Activated naive CD8-positive, alpha-beta T cell treated with anti-CD3 and anti-CD28 coated beads, Interleukin-2, amount 10 ng/mL, durations not matched to agents 7 days and 5 days (primary cell): Measurements from ENCODE around the gene COMTD1. TPM values are rescaled to one million over a fixed set of nuclear protein-coding genes. Genes with fewer than 3 reads are reported as not detected.
"Not testable (repeated sequence)": the region's sequence is repeated elsewhere in the genome, so short reads cannot be mapped to it uniquely, and the experiment has no call there.

Experiments used
- ATAC-seq: fragments of 150-1000 bp; cut with Tn5 transposase; one replicate; pipeline ENCODE4 v1.10.0; 2021; ENCODE audit warnings: low read depth, moderate library complexity
- POLR2A ChIA-PET: fragments of 350-600 bp; sonication (Branson Sonifier 250); formaldehyde crosslinking; loops from one replicate; lab custom pipeline; 2021; ENCODE audit warnings: antibody characterized with exemption; lab: Charles Lee
- DNase-seq: peaks from one replicate; pipeline ENCODE4 v3.0.0; 2021
- H3K27ac Mint-ChIP-seq: one replicate; pipeline ENCODE4 v1.8.0; 2022; ENCODE audit warnings: mild to moderate bottlenecking, mixed read lengths
- H3K27me3 Mint-ChIP-seq: one replicate; pipeline ENCODE4 v1.8.0; 2022; ENCODE audit warnings: mild to moderate bottlenecking, moderate library complexity, mixed read lengths
- H3K36me3 Mint-ChIP-seq: one replicate; pipeline ENCODE4 v1.8.0; 2021; ENCODE audit warnings: mild to moderate bottlenecking, mixed read lengths
- H3K4me1 Mint-ChIP-seq: one replicate; pipeline ENCODE4 v1.8.0; 2021; ENCODE audit warnings: mixed read lengths
- H3K4me3 Mint-ChIP-seq: one replicate; pipeline ENCODE4 v1.8.0; 2022; ENCODE audit warnings: mild to moderate bottlenecking, moderate library complexity, mixed read lengths
- H3K9me3 Mint-ChIP-seq: one replicate; pipeline ENCODE4 v1.8.0; 2021; ENCODE audit warnings: mixed read lengths
- total RNA-seq, 2 experiments: library from RNA; stranded (reverse); gene quantifications; one replicate each; pipeline ENCODE4 v1.2.3, GENCODE V29; 2021

Gene COMTD1
- total RNA-seq, 2 experiments from 2014 or later: 40.8 to 42.3 TPM

DNA sequence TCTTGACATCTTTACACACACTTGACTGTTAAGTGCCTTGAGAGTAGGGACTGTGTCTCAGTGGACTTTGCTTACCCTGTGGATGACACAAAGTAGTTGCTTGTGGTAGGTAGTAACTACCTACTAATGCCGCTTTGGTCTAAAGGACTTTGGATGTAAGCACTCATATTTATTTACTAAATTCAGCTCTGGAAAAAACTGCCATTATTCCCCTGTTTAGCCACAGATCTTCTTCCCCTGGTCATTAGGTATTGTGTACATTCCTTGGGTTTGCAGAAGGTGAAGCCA is 28.0 kb downstream of the COMTD1 start:
- POLR2A ChIA-PET: no interaction called here
- H3K4me1 Mint-ChIP-seq: peaks cover 26% of the 10 kb centered on the region
- H3K9me3 Mint-ChIP-seq: no peaks in the 10 kb centered on the region
- DNase-seq (no peak), ATAC-seq (no peak)
- no peak overlapping the region for H3K27ac Mint-ChIP-seq
- no peaks in the 10 kb centered on the region for H3K27me3 Mint-ChIP-seq
- H3K36me3 Mint-ChIP-seq: peaks cover 13% of the 10 kb centered on the region
- H3K4me3 Mint-ChIP-seq: no peak overlapping the region

DNA sequence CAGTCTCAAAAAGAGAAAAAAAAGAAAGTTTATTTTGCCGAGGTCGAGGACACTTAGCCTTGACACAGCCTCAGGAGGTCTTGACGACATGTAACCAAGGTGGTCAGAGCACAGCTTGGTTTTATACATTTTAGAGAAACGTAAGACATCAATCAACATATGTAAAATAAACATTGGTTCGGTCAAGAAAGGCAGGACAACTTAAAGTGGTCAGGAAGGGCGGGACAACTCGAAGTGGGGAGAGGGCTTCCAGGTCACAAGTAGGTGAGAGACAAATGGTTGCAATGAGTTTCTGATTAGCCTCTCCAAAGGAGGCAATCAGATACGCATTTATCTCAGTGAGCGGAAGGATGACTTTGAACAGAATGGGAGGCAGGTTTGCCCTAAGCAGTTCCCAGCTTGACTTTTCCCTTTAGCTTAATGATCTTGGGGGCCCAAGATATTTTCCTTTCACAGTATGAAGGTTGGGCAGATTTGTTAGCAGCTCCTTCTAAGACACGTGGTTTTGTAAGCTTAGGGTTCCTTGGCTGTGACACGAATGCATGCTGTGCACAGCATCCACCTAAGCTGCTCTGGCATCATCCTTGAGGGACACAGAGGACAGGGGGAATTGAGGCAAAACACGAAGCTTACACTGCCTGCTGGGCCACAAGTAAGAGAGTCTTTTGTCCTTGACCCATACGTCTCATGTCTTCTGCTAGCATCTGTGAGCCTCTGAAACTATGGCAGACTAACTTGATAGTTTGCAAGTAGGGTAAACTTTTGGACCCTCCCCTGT is 28.5 kb downstream of the COMTD1 start:
- Mint-ChIP-seq H3K4me1 (peaks cover 21% of the 10 kb centered on the region), H3K36me3 (peaks cover 8% of the 10 kb centered on the region), H3K27ac (no peak overlapping the region), H3K27me3 (no peaks in the 10 kb centered on the region), H3K9me3 (no peaks in the 10 kb centered on the region), H3K4me3 (no peak overlapping the region)
- DNase-seq: no peak
- ATAC-seq: no peak
- POLR2A ChIA-PET: interaction anchor here (1.8 kb wide), 1 partner anchor 27 kb away, joined by 10 read pairs; no protein-coding TSS in a partner anchor

DNA sequence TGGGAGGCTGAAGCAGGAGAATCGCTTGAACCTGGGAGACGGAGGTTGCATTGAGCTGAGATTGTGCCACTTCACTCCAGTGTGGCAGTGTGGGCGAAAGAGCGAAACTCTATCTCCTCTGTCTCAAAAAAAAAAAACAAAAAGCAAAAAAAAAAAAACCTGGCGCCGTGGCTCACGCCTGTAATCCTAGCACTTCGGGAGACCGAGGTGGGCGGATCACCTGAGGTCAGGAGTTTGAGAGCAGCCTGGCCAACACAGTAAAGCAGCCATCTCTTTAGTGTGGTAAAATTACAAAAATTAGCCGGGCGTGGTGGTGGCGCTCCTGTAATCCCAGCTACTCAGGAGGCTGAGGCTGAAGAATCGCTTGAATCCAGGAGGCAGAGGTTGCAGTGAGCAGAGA is 29.1 kb downstream of the COMTD1 start:
- not testable (repeated sequence) for H3K36me3 Mint-ChIP-seq, DNase-seq, H3K27ac Mint-ChIP-seq, ATAC-seq, H3K4me3 Mint-ChIP-seq, H3K9me3 Mint-ChIP-seq, H3K27me3 Mint-ChIP-seq
- peaks cover 20% of the 10 kb centered on the region for H3K4me1 Mint-ChIP-seq
- POLR2A ChIA-PET: interaction anchor here (1.8 kb wide), 1 partner anchor 28 kb away, joined by 10 read pairs; no protein-coding TSS in a partner anchor

DNA sequence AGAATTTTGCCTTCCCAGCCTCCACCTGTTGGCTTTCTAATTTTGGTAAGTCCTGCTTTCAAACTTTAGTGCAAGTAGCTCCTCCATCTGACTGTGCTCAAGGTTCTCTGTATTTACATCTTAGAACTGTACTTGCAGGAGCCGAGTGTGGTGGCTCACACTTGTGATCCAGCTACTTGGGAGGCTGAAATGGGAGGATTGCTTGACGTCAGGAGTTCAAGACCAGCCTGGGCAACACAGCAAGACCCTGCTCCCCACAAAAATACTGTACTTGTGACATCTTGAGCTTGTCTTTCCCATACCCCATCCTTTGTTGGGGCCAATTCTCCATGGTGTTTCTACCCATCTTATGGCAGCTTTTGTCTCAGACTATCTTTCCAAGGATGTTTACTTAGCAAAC is 29.8 kb downstream of the COMTD1 start:
- Mint-ChIP-seq H3K27me3 (no peaks in the 10 kb centered on the region), H3K4me1 (peaks cover 18% of the 10 kb centered on the region), H3K27ac (no peak overlapping the region), H3K9me3 (no peaks in the 10 kb centered on the region), H3K4me3 (no peak overlapping the region), H3K36me3 (no peaks in the 10 kb centered on the region)
- POLR2A ChIA-PET: interaction anchor here (0.6 to 1.8 kb wide), 2 partner anchors 10 to 28 kb away, joined by 4 to 10 read pairs; no protein-coding TSS in a partner anchor
- ATAC-seq: no peak
- no peak for DNase-seq

DNA sequence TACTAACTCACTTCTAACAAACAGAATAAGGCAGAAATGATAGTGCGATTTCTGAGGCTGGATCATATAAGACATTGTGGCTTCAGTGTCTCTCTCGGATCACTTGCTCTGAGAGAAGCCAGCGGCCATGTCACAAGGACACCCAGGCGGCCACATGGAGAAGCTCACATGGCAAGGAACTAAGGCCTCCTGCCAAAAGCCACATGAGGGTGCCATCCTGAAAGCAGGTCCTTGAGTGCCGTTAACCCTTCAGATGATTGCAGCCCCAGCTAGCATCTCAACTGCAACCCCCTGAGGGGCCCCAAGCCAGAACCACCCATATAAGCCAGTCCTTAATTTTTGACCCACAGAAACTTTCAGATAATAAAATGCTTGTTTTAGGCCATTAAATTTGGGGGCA is 32.0 kb downstream of the COMTD1 start:
- no peaks in the 10 kb centered on the region for H3K27me3 Mint-ChIP-seq
- H3K4me1 Mint-ChIP-seq: peaks cover 16% of the 10 kb centered on the region
- no peak overlapping the region for H3K27ac Mint-ChIP-seq
- DNase-seq: no peak
- no peak overlapping the region for H3K4me3 Mint-ChIP-seq
- ATAC-seq: no peak
- POLR2A ChIA-PET: interaction anchor here (0.8 kb wide), 1 partner anchor 13 kb away, joined by 4 read pairs; no protein-coding TSS in a partner anchor
- no peaks in the 10 kb centered on the region for H3K36me3 Mint-ChIP-seq
- H3K9me3 Mint-ChIP-seq: no peaks in the 10 kb centered on the region

DNA sequence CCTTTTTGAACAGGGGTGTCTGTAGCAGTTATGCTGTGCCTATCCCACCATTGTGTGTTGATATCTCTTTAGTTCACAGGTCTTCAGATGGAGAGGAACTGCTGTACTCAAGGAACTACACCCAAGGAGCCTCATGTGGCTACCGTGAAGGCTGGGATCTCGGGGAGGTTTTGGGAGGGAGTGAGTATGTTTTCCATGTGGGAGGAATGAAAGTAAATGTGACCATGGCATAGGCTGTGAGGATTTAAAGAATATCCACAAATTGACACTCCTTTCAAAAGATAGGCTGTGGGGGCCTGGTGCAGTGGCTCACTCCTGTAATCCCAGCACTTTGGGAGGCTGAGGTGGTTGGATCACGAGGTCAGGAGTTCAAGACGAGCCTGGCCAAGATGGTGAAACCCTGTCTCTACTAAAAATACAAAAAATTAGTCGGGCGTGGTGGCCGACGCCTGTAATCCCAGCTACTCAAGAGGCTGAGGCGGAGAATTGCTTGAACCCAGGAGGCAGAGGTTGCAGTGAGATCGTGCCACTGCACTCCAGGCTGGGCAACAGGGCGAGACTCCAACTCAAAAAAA is 32.6 kb downstream of the COMTD1 start:
- not testable (repeated sequence) for DNase-seq, H3K4me3 Mint-ChIP-seq, H3K27me3 Mint-ChIP-seq, H3K9me3 Mint-ChIP-seq, ATAC-seq, H3K36me3 Mint-ChIP-seq
- Mint-ChIP-seq H3K4me1 (peaks cover 12% of the 10 kb centered on the region), H3K27ac (peak overlapping the region; percentile 42)
- POLR2A ChIA-PET: interaction anchor here (0.8 kb wide), 1 partner anchor 13 kb away, joined by 4 read pairs; no protein-coding TSS in a partner anchor

DNA sequence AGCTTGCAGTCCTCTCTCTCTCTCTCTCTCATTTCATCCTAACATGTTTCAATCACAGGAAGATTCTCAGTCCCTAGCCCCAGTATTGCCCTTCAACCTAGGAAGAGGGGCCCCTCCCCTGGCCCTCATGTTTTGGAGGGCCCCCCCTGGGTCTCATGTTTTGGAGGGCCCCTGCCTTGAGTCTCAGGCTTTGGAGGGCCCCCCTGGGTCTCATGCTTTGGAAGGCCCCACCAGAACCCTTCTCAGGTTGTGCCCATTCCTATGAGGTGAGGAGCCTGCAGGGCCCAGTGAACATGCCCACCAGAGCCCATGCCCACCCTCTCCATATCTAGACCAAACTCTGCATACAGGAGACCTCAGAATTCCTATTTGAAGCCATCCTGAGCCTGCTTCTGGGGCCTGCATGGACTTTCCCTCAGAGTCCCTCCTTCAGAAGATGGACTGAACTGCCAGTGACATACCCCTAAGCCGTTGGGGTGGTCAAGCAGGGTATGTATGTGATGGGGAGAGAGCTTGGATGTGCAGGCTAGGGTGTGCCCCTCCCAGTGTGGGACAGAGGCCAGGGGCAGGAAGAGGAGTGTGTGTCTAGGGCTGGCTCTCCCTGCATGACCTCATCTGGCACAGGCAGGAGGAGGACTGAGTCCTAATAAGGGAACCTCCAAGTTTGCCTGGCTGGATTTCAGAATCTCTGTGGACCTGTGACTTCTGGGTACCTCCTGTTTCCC is 33.3 kb downstream of the COMTD1 start:
- Mint-ChIP-seq H3K4me1 (peaks cover 11% of the 10 kb centered on the region), H3K9me3 (no peaks in the 10 kb centered on the region), H3K36me3 (no peaks in the 10 kb centered on the region), H3K4me3 (no peak overlapping the region), H3K27me3 (no peaks in the 10 kb centered on the region), H3K27ac (no peak overlapping the region)
- ATAC-seq (no peak), DNase-seq (no peak)
- POLR2A ChIA-PET: no interaction called here

DNA sequence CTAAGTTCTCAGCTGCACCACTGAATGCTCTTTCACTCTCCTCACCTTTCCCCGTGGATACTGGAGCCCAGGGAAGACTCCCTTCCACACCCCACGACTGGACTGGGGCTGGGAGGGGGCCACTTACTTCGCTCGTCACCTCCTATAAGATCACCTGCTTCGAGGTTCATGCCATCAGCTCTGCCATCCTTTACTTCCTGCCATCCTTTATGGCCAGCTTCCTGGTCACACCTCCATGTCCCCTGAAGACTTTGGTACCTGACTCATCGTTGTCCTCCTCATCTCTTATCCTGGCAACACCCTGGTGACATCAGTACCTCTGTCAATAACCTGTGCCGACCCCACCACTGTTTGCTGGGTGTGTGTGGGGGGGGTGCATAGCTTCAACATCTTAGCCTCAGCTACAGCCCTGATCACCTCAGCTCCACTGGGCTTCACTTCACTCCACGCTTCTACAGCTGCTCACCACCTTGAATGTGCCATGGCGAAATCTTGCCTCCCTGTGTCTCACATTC is 33.9 kb downstream of the COMTD1 start:
- POLR2A ChIA-PET: no interaction called here
- no peak for DNase-seq

DNA sequence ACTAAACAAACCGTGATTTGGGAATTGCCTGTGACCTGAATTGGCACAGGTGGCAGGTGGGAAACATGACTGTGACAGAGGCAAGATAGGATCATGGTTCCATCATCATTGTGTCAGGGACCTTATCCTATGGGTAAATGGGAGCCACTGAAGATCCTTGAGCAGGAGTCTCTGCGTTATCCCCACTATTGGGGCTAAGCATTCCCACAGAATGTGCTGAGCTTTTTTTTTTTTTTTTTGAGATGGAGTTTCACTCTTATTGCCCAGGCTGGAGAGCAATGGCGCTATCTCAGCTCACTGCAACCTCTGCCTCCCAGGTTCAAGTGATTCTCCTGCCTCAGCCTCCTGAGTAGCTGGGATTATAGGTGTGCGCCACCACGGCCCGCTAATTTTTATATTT is 35.8 kb downstream of the COMTD1 start:
- H3K36me3 Mint-ChIP-seq, H3K27ac Mint-ChIP-seq, H3K27me3 Mint-ChIP-seq, H3K9me3 Mint-ChIP-seq, ATAC-seq, H3K4me3 Mint-ChIP-seq, DNase-seq, H3K4me1 Mint-ChIP-seq: not testable (repeated sequence)
- POLR2A ChIA-PET: interaction anchor here (1.6 kb wide), 1 partner anchor 35 kb away, joined by 4 read pairs; no protein-coding TSS in a partner anchor

More for the DNA sequence above, 33.9 kb downstream of the COMTD1 start:
- Mint-ChIP-seq H3K36me3 (no peaks in the 10 kb centered on the region), H3K4me1 (peaks cover 11% of the 10 kb centered on the region), H3K27ac (no peak overlapping the region), H3K27me3 (no peaks in the 10 kb centered on the region), H3K9me3 (no peaks in the 10 kb centered on the region), H3K4me3 (no peak overlapping the region)
- ATAC-seq: no peak

DNA sequence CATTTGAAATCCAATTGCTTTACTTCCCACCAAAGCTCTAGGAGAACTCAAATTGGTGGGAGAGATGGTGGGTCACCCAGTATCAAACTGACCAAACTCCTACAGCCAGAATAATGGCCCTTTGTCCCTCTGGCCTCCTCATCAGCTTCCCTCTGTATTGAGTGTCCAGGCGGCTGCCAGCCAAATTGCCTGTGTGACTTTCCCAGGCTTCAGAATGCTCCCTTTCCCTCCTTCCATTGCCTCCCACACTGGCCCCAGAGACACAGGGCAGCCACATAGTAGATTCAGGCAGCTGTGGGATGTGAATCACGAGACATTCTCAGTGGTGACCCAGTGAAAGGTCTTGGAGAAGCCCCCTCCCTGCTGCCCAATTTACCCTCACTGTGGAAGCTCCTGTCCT is 37.9 kb downstream of the COMTD1 start:
- DNase-seq (no peak), ATAC-seq (no peak)
- Mint-ChIP-seq H3K4me1 (peaks cover 9% of the 10 kb centered on the region), H3K27me3 (no peaks in the 10 kb centered on the region), H3K9me3 (no peaks in the 10 kb centered on the region), H3K4me3 (no peak overlapping the region), H3K36me3 (peaks cover 6% of the 10 kb centered on the region), H3K27ac (peak overlapping the region; percentile 28)
- POLR2A ChIA-PET: interaction anchor here (1.1 to 3.7 kb wide), 2 partner anchors 13 to 37 kb away, joined by 3 to 20 read pairs; partner anchors contain the start of gene VDAC2

DNA sequence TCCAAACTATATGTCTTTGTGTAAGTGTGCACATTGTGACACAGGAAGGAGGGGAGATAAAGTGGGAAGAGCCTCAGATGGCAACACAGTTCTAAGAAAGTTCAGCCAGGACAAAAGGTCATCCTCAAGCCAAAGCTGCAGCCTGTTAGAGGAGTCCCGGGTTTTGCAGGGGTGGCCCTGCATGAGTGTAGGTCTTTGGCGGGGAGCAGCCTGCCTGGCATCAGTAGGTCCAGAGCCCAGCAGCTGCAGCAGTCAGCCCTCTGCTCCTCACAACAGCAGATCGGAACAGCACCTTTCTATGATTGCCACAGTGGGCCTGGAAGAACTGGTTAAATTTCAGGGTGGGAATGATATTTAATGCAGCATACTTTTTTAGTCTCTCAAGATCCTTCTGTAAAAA is 38.7 kb downstream of the COMTD1 start:
- Mint-ChIP-seq H3K27ac (no peak overlapping the region), H3K4me3 (no peak overlapping the region), H3K4me1 (peaks cover 8% of the 10 kb centered on the region), H3K36me3 (peaks cover 6% of the 10 kb centered on the region), H3K9me3 (no peaks in the 10 kb centered on the region), H3K27me3 (no peaks in the 10 kb centered on the region)
- DNase-seq (no peak), ATAC-seq (no peak)
- POLR2A ChIA-PET: interaction anchor here (0.7 to 3.7 kb wide), 3 partner anchors 10 to 37 kb away, joined by 3 to 20 read pairs (median 6); partner anchors contain the start of gene VDAC2

DNA sequence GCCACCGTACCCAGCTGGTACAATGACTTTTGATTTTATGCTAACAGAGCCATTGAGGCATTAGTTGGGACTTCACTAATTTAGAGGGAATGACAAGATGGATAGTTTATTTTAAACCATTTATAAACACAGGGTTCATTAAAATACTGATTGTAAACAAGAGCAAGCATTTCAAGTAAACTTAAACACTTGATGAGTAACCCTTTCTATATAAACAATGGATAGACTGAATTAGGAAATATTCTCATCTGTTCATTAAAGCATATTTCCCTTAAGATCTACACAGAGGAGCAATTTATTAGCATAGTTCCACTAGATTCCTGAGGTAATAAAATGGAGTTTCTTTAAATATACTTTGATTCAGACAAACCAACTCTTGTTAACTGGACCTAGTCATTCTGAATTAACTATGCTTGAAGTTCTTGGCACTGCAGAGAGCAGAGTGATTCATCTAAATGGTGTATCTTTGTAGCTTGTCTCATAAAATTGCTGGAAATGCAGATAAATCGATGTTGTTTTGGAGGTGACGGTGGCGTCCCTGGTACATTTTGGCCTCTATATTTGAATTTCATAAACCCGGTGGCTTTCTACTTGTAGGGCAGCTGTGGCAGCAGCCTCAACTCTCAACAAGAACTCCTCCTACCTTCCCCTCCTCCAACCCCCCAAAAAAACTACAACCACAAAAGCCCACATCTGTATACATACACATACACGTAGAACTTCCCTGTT is 40.6 kb downstream of the COMTD1 start:
- POLR2A ChIA-PET: interaction anchor here (0.7 to 3.7 kb wide), 2 partner anchors 11 to 15 kb away, joined by 4 to 20 read pairs; partner anchors contain the start of gene VDAC2
- Mint-ChIP-seq H3K27ac (no peak overlapping the region), H3K9me3 (no peaks in the 10 kb centered on the region), H3K4me1 (peaks cover 1% of the 10 kb centered on the region), H3K27me3 (no peaks in the 10 kb centered on the region), H3K4me3 (no peak overlapping the region), H3K36me3 (peaks cover 6% of the 10 kb centered on the region)
- DNase-seq (no peak), ATAC-seq (no peak)
